Embryonic facial prominence (tissue), 1 donor: ENCODE results near the gene AVL9.
"Not testable (repeated sequence)": the region's sequence is repeated elsewhere in the genome, so short reads cannot be mapped to it uniquely, and the experiment has no call there.

Source experiments
- DNase-seq: peaks from one replicate; pipeline ENCODE4 v3.0.0-alpha.2; 2016; ENCODE audit errors: extremely low spot score

AVL9 gene

GRCh38 chr7:32496052-32496813 is 944 bp downstream of the AVL9 start:
- no peak for DNase-seq

DNA sequence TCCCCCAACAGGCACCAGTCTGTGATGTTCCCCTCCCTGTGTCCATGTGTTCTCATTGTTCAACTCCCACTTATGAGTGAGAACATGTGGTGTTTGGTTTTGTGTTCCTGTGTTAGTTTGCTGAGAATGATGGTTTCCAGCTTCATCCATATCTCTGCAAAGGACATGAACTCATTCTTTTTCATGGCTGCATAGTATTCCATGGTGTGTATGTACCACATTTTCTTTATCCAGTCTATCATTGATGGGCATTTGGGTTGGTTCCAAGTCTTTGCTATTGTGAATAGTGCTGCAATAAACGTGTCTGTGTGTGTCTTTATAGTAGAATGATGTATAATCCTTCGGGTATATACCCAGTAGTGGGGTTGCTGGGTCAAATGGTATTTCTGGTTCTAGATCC is 4.5 kb downstream of the AVL9 start:
- DNase-seq = not testable (repeated sequence)

GRCh38 chr7:32500216-32500615 is 4.9 kb downstream of the AVL9 start:
- not testable (repeated sequence) for DNase-seq

DNA sequence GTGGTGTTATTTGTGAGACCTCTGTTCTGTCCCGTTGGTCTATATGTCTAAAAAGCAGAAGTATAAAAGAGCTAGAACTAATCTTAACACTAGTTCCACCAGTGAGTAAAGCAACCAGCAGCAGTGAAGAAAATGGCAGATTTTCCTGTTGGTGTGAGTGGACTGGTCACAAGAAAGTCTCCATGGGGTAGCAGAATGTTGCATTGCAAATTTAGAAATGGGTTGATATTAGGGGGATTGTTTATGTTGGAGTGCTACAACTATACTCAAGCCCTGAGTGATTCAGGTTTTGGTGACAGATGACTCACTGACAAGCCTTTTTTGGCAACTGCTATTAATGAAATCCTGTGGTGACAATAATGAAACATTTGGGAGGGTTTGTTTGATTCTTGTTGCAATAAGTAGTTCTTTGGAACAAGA is 5.6 kb downstream of the AVL9 start:
- no peak for DNase-seq

DNA sequence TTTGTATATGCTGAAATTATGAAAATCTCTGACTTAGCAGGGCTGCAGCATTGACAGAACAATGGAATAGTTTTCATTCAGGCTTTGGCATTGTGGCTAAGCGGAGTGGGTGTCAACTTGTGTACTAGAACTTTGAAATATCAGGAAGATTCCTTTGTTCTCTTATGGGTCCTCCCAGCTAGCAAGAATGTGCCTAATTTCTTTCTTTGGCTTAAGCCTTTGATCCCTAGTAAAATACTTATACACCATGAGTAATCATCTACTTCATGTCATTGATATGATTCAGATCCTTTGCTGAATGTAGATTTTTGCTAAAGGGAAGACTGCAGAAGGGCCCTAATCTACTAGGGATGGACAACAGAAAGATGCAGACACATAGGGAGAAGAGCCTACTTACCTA is 6.2 kb downstream of the AVL9 start:
- no peak for DNase-seq

GRCh38 chr7:32502728-32503127 is 7.4 kb downstream of the AVL9 start:
- DNase-seq = no peak

GRCh38 chr7:32506266-32507054 is 11.2 kb downstream of the AVL9 start:
- DNase-seq = no peak

GRCh38 chr7:32507414-32507813 is 12.1 kb downstream of the AVL9 start:
- DNase-seq = no peak

GRCh38 chr7:32511791-32512190 is 16.5 kb downstream of the AVL9 start:
- DNase-seq = no peak

GRCh38 chr7:32513210-32513609 is 17.9 kb downstream of the AVL9 start:
- no peak for DNase-seq

- no peak for DNase-seq
Measured at GRCh38 chr7:32515890-32516550, 20.7 kb downstream of the AVL9 start.

DNA sequence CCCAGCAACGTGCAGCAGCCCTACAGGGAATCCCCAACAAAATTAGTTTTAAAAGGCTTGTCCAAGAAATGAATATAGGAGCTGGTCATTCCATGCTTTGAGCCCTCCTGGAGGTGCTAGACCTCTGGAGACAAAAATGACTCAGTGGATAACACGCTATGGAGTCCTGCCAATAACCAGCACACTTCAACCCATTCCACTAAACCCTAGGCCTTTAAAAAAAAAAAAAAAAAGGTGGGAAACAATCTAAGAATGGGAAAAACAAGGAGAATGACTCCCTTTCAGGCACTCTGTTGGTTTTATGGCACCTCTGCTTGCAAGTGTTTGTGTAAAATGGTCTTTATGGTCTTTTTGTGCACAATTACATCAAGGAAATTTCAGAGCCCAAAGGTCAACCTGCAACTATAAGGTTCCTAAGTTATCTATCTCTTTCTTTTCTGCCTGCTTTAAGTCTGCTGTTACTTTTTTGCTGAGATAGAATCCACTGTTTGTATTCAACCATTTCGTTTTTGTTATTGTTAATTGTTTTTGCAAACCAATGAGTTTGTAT is 21.3 kb downstream of the AVL9 start:
- DNase-seq = no peak

DNA sequence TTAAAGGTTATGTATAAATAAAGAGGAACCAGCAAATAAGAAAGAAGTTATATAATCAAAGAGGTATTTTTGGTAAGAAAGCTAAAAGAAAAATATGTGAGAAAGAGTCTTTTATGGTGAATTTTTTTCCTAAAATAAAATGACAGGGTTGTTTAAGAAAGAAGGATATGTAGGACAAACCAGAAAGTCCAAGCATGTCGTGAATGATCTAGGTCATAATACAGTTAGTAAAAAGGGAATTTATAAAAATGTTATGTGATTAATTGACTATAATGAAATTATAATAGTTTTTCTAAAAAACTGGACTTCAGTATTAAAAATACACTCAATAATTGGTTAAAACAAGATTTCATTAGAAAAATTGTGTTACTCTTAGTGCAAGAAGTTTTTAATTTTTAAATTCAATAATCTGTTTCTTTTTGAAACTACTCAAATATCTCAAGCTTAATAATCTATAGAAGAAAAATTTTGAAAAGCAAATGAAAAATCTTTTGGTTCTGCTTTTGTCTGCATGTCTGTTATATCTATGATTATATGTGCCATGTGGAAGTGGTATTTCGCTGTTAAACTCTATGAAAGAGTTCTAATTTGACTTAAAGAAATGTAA is 23.3 kb downstream of the AVL9 start:
- no peak for DNase-seq

- no peak for DNase-seq
Measured at GRCh38 chr7:32519763-32520162, 24.5 kb downstream of the AVL9 start.

- DNase-seq = no peak
Measured at GRCh38 chr7:32522746-32523530, 27.6 kb downstream of the AVL9 start.

DNA sequence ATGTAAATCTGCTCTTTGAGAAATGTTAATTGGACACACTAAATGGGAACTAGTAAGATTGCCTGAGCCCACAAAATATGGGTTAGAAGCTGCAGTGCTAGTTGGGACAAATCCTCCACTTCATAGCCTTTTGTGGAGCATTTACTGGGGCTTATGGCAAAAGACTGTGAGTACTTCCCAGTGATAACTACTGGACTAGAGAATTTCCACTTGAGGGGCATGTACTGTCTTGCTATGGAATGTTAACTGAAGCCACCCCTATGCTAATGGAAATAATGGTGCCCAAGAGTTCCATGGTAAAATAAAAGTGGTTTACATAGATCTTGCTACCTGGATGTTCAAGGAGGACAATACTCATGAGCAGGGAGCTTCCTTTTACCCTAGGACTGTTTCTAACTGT is 29.3 kb downstream of the AVL9 start:
- DNase-seq = no peak

DNA sequence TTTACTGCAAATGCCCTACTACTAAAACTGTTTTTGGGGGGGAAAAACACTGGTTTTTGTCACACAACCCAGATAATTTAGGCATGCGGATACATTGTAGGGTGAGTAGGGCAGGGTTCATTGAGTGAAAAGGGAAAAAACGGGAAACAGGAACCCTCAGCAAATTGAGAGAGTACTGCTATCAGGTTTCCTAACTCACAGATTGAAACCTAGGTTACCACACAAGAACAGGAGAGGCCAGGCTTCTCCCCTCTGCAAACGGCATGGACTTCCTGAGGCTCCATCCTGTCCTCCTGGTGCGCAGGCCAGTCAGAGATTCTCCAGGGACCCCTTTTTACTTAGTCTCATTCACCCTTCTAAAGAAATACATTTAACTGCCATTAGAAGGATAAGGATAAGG is 30.6 kb downstream of the AVL9 start:
- no peak for DNase-seq

DNA sequence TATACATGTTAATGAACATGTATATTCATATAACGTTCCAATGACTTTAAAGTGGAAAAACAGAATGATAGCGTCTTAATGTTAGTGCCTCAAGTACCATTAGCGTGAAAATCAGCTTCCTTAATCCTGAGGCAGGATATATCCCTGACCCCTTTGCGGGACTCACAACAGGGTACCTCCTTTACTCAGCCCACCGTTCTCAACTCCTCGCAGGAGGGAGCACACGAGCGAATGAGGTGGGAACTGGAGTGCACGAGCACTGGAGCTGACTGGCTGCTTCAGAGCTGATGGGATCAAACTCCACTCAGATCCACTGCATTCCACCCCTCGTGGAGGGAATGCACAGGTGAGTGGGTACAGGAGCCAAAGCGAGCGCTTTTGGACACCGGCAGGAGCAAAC is 36.1 kb downstream of the AVL9 start:
- DNase-seq = no peak

DNA sequence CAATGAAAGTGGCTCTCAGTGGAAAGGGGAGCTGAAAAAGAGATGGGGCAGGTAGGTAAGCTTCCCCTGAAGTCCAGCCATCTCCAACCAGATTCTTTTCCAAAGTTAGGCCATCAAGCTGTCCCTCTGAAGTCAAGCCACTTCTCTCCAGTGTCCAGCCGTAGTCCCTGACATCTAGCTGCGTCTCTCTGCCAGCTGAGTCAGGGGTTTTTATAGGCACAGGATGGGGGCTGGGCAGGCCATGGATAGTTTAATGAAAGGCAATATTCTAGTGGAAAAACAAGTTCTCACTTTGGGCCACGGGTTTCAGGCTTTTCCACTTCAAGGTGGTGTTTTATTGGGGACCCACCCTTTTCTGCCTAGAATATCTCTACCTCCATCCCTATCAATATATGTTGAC is 36.8 kb downstream of the AVL9 start:
- no peak for DNase-seq

DNA sequence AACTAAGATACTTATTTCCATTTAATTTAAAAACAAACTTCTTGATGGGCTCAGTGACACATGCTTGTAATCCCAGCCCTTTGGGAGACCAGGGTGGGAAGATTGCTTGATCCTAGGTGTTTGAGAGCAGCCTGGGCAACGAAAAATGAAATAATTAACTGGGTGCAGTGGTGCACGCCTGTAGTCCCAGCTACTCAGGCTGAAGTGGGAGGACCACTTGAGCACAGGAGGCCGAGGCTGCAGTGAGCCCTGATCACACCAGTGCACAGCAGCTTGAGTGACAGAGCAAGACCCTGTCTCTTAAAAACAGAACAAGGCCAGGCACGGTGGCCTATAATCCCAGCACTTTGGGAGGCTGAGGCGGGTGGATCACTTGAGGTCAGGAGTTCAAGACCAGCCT is 37.4 kb downstream of the AVL9 start:
- no peak for DNase-seq
